Vagina (tissue), 2 donors: ENCODE measurements around the gene BHLHE41. TPM values are rescaled to one million over a fixed set of nuclear protein-coding genes. Genes with fewer than 3 reads are reported as not detected.

Experiments used
- DNase-seq, 2 donors: peaks; one replicate each; pipeline ENCODE4 v3.0.0-alpha.2; 2017; ENCODE audit errors: extremely low spot score in 2 of 2
- H3K27ac ChIP-seq: fragments of 200-600 bp; sonication (generic); one replicate; pipeline ENCODE4 v1.5.1; 2019
- H3K27me3 ChIP-seq: fragments of 200-600 bp; sonication (generic); one replicate; pipeline ENCODE4 v1.5.1; 2019
- H3K36me3 ChIP-seq, 2 donors: fragments of 200-600 bp; sonication (generic); one replicate each; pipeline ENCODE4 v1.5.1; 2017 to 2019
- H3K4me1 ChIP-seq: fragments of 200-600 bp; sonication (generic); one replicate; pipeline ENCODE4 v1.5.1; 2019
- H3K4me3 ChIP-seq, 2 donors: fragments of 200-600 bp; sonication (generic); 1 replicate in 1 of 2; 2 replicates in 1 of 2; pipeline ENCODE4 v1.5.1; 2016 to 2019
- H3K9me3 ChIP-seq: fragments of 200-600 bp; sonication (generic); one replicate; pipeline ENCODE4 v1.5.1; 2019
- POLR2A ChIP-seq, 2 donors: fragments of 450-650 bp; IDR thresholded peaks; one replicate each; pipeline ENCODE4 v1.6.1; 2017; ENCODE audit warnings: antibody characterized with exemption in 2 of 2, mild to moderate bottlenecking in 2 of 2, moderate library complexity in 2 of 2
- POLR2AphosphoS5 ChIP-seq, 2 donors: sonication (generic); formaldehyde crosslinking; IDR thresholded peaks; one replicate each; pipeline ENCODE4 v1.9.0; 2017; ENCODE audit warnings: antibody characterized with exemption in 2 of 2, mild to moderate bottlenecking in 2 of 2, low read depth in 1 of 2; ENCODE audit not compliant: insufficient read depth in 1 of 2
- intact Hi-C: fragments of 100-400 bp; cut with DNase I; formaldehyde crosslinking; loops from one replicate; pipeline ENCODE4 v1.15.1; 2023
- total RNA-seq: library from RNA; depleted of rRNA; stranded (reverse); fragments of >200 nt; gene quantifications from one replicate; pipeline ENCODE4 v1.2.3, GENCODE V29; 2016
- TF ChIP-seq, protein P1 (sequence below), 3 experiments: fragments of 450-650 bp in 2 of 3; fragments of 200-600 bp in 1 of 3; sonication (generic) in 1 of 3; IDR thresholded peaks; one replicate each; pipeline ENCODE4 v1.5.1; 2017 to 2019; ENCODE audit warnings: antibody characterized with exemption in 3 of 3, mild to moderate bottlenecking in 2 of 3, moderate library complexity in 2 of 3

The BHLHE41 gene
- total RNA-seq, 1 donor from 2014 or later = 2.9 TPM

- Histone ChIP-seq H3K27me3 (no peaks in the 10 kb centered on the region), H3K9me3 (no peaks in the 10 kb centered on the region), H3K27ac (no peak overlapping the region), H3K4me3 (no peak overlapping the region), H3K4me1 (no peaks in the 10 kb centered on the region), H3K36me3 (no peaks in the 10 kb centered on the region)
- intact Hi-C loops = no loop called here
- no peak for TF ChIP-seq POLR2A (IDR thresholded peaks at IDR 0.05)
- no peak for TF ChIP-seq POLR2AphosphoS5 (IDR thresholded peaks at IDR 0.05; ENCODE audit: insufficient read depth in 1 of 2, low read depth in 1 of 2)
- DNase-seq = no peak
Observed at GRCh38 chr12:26164118-26164517, 39.3 kb upstream of the BHLHE41 start.

- H3K36me3 ChIP-seq = no peaks in the 10 kb centered on the region
- H3K4me1 ChIP-seq = no peaks in the 10 kb centered on the region
- H3K27ac ChIP-seq = no peak overlapping the region
- TF ChIP-seq POLR2AphosphoS5 (IDR thresholded peaks at IDR 0.05; ENCODE audit: insufficient read depth in 1 of 2, low read depth in 1 of 2) (no peak), POLR2A (IDR thresholded peaks at IDR 0.05) (no peak)
- TF ChIP-seq, protein P1, sequence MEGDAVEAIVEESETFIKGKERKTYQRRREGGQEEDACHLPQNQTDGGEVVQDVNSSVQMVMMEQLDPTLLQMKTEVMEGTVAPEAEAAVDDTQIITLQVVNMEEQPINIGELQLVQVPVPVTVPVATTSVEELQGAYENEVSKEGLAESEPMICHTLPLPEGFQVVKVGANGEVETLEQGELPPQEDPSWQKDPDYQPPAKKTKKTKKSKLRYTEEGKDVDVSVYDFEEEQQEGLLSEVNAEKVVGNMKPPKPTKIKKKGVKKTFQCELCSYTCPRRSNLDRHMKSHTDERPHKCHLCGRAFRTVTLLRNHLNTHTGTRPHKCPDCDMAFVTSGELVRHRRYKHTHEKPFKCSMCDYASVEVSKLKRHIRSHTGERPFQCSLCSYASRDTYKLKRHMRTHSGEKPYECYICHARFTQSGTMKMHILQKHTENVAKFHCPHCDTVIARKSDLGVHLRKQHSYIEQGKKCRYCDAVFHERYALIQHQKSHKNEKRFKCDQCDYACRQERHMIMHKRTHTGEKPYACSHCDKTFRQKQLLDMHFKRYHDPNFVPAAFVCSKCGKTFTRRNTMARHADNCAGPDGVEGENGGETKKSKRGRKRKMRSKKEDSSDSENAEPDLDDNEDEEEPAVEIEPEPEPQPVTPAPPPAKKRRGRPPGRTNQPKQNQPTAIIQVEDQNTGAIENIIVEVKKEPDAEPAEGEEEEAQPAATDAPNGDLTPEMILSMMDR (IDR thresholded peaks at IDR 0.05) = no peak
- no peak overlapping the region for H3K4me3 ChIP-seq
- intact Hi-C loops = no loop called here
- no peaks in the 10 kb centered on the region for H3K27me3 ChIP-seq
- H3K9me3 ChIP-seq = no peaks in the 10 kb centered on the region
- no peak for DNase-seq
Observed at GRCh38 chr12:26162905-26163304, 38.1 kb upstream of the BHLHE41 start.

GRCh38 chr12:26162174-26162573 is 37.3 kb upstream of the BHLHE41 start:
- Histone ChIP-seq H3K9me3 (no peaks in the 10 kb centered on the region), H3K4me1 (no peaks in the 10 kb centered on the region), H3K27ac (no peak overlapping the region), H3K27me3 (no peaks in the 10 kb centered on the region), H3K36me3 (no peaks in the 10 kb centered on the region), H3K4me3 (no peak overlapping the region)
- TF ChIP-seq, protein P1 (IDR thresholded peaks at IDR 0.05) = no peak
- TF ChIP-seq POLR2AphosphoS5 (IDR thresholded peaks at IDR 0.05; ENCODE audit: insufficient read depth in 1 of 2, low read depth in 1 of 2) = no peak
- TF ChIP-seq POLR2A (IDR thresholded peaks at IDR 0.05) = no peak
- DNase-seq = no peak
- intact Hi-C loops = no loop called here

GRCh38 chr12:26158078-26158764 is 33.4 kb upstream of the BHLHE41 start:
- H3K36me3 ChIP-seq = no peaks in the 10 kb centered on the region
- peaks cover 11% of the 10 kb centered on the region for H3K4me1 ChIP-seq
- intact Hi-C loops = no loop called here
- no peak overlapping the region for H3K27ac ChIP-seq
- no peaks in the 10 kb centered on the region for H3K9me3 ChIP-seq
- H3K27me3 ChIP-seq = no peaks in the 10 kb centered on the region
- no peak for DNase-seq
- H3K4me3 ChIP-seq = no peak overlapping the region
- TF ChIP-seq, protein P1 (IDR thresholded peaks at IDR 0.05) = no peak

GRCh38 chr12:26157001-26157400 is 32.2 kb upstream of the BHLHE41 start:
- peaks cover 12% of the 10 kb centered on the region for H3K4me1 ChIP-seq
- intact Hi-C loops = no loop called here

More at GRCh38 chr12:26157001-26157400, 32.2 kb upstream of the BHLHE41 start:
- Histone ChIP-seq H3K36me3 (no peaks in the 10 kb centered on the region), H3K4me3 (no peak overlapping the region), H3K27me3 (no peaks in the 10 kb centered on the region), H3K9me3 (no peaks in the 10 kb centered on the region), H3K27ac (no peak overlapping the region)
- TF ChIP-seq, protein P1 (IDR thresholded peaks at IDR 0.05) = no peak
- TF ChIP-seq POLR2AphosphoS5 (IDR thresholded peaks at IDR 0.05; ENCODE audit: insufficient read depth in 1 of 2, low read depth in 1 of 2) = no peak
- TF ChIP-seq POLR2A (IDR thresholded peaks at IDR 0.05) = no peak
- DNase-seq = no peak
